HL-60 (cell line): ENCODE data around the gene BFSP2.

Source experiments
- CTCF ChIP-seq: IDR thresholded peaks from one replicate; pipeline ENCODE4 v1.5.1; 2011; ENCODE audit warnings: low read length, control low read depth, inconsistent platforms; ENCODE audit not compliant: insufficient read depth
- POLR2AphosphoS5 ChIP-seq: IDR thresholded peaks from 2 replicates; pipeline ENCODE4 v1.6.1; 2012; ENCODE audit warnings: low read depth
- REST ChIP-seq: IDR thresholded peaks from 2 replicates; pipeline ENCODE4 v1.6.1; 2012; ENCODE audit warnings: low read depth; ENCODE audit not compliant: insufficient replicate concordance

DNA sequence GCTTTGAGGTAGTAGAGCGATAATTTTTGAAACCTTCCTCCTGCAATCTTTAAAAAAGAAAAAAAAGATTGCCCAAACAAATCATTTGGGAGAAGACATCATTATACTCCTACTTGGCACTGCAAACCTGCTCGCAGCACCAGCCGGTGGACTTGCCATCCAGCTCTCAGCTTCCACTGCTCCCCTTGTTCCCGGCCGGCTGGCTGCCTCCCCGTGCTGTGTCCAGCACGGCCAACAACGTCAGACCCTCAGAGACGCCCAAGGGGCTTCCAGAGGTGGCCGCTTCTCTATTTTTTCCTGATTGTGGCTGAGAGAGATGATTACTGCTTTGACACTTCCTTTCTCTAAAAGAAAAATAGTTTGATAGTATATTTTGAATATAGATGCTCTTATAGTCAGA lies 3.0 kb upstream of the BFSP2 start:
- TF ChIP-seq CTCF = no peak
- TF ChIP-seq POLR2AphosphoS5 = no peak
- TF ChIP-seq REST = no peak
